HG02970 (cell line): Measurements from ENCODE around the gene ZNF90.
"Not testable (repeated sequence)": the region's sequence is repeated elsewhere in the genome, so short reads cannot be mapped to it uniquely, and the experiment has no call there.

Experiments
- ATAC-seq: cut with Tn5 transposase; IDR thresholded peaks from one replicate; pipeline ENCODE4 v1.9.1; 2021; ENCODE audit warnings: mild to moderate bottlenecking, moderate library complexity, moderate number of reproducible peaks; ENCODE audit not compliant: unreplicated experiment, low FRiP score

Gene ZNF90

GRCh38 chr19:20077791-20078463, at the start of gene ZNF90:
Gene ZNF90, plus strand, starts transcription at chr19:20078000. Its CDS starts 133 bp downstream, at chr19:20078133.
- ATAC-seq: peak; percentile 86

- no peak for ATAC-seq
Measured at GRCh38 chr19:20028611-20029010, 49.2 kb upstream of the ZNF90 start.

GRCh38 chr19:20035935-20036334, 41.9 kb upstream of the ZNF90 start:
- no peak for ATAC-seq

- ATAC-seq: no peak
Measured at GRCh38 chr19:20038358-20039202, 39.2 kb upstream of the ZNF90 start.

GRCh38 chr19:20039203-20039723, 38.5 kb upstream of the ZNF90 start, which contains the start of gene ZNF682:
Gene ZNF682, minus strand, starts transcription at chr19:20039505. Its CDS starts 160 bp downstream, at chr19:20039345.
- peak; percentile 95 for ATAC-seq

GRCh38 chr19:20044663-20045062, 33.1 kb upstream of the ZNF90 start:
- no peak for ATAC-seq

- ATAC-seq: not testable (repeated sequence)
Measured at GRCh38 chr19:20045742-20046141, 32.1 kb upstream of the ZNF90 start.

GRCh38 chr19:20051841-20052768, 25.7 kb upstream of the ZNF90 start:
- ATAC-seq: peak; percentile 82

GRCh38 chr19:20058738-20059137, 19.1 kb upstream of the ZNF90 start:
- ATAC-seq: not testable (repeated sequence)

GRCh38 chr19:20060282-20060681, 17.5 kb upstream of the ZNF90 start:
- no peak for ATAC-seq

GRCh38 chr19:20066861-20067260, 10.9 kb upstream of the ZNF90 start:
- ATAC-seq: no peak

GRCh38 chr19:20067943-20068342, 9.9 kb upstream of the ZNF90 start:
- no peak for ATAC-seq

GRCh38 chr19:20068559-20068958, 9.2 kb upstream of the ZNF90 start:
- not testable (repeated sequence) for ATAC-seq

GRCh38 chr19:20070691-20071090, 7.1 kb upstream of the ZNF90 start:
- no peak for ATAC-seq

- ATAC-seq: no peak
Measured at GRCh38 chr19:20072936-20073335, 4.9 kb upstream of the ZNF90 start.

GRCh38 chr19:20078581-20079031, 806 bp downstream of the ZNF90 start:
- ATAC-seq: peak; percentile 7

GRCh38 chr19:20079476-20079875, 1.7 kb downstream of the ZNF90 start:
- ATAC-seq: no peak

GRCh38 chr19:20080656-20081055, 2.9 kb downstream of the ZNF90 start:
- no peak for ATAC-seq

GRCh38 chr19:20082232-20082833, 4.5 kb downstream of the ZNF90 start:
- ATAC-seq: not testable (repeated sequence)

GRCh38 chr19:20082876-20083275, 5.1 kb downstream of the ZNF90 start:
- not testable (repeated sequence) for ATAC-seq
